IPS-11a (cell line): ENCODE results near the gene BANF2.
"Not testable (repeated sequence)": the region's sequence is repeated elsewhere in the genome, so short reads cannot be mapped to it uniquely, and the experiment has no call there.

Experiments
- H3K4me3 ChIP-seq: one replicate; pipeline ENCODE4 v1.5.1; 2013; ENCODE audit warnings: low read depth, low read length, control low read depth

Gene BANF2

GRCh38 chr20:17682103-17682888 lies 17.5 kb upstream of the BANF2 start, which contains the start of gene RRBP1:
Gene RRBP1 (minus strand): TSS chr20:17682242. CDS start chr20:17660507, 21,735 bp downstream.
- peak within 1 kb of the TSS; percentile 80 for H3K4me3 ChIP-seq

GRCh38 chr20:17682889-17683198 lies 16.9 kb upstream of the BANF2 start:
- peak overlapping the region; percentile 43 for H3K4me3 ChIP-seq

GRCh38 chr20:17683218-17684076 lies 16.3 kb upstream of the BANF2 start:
- H3K4me3 ChIP-seq, result peak overlapping the region; percentile 43

- H3K4me3 ChIP-seq, result no peak overlapping the region
Measured at GRCh38 chr20:17684077-17684888, 15.5 kb upstream of the BANF2 start.

GRCh38 chr20:17685168-17685567 lies 14.6 kb upstream of the BANF2 start:
- H3K4me3 ChIP-seq, result no peak overlapping the region

- H3K4me3 ChIP-seq, result no peak overlapping the region
Measured at GRCh38 chr20:17687800-17688199, 12.0 kb upstream of the BANF2 start.

GRCh38 chr20:17688965-17689364 lies 10.8 kb upstream of the BANF2 start:
- H3K4me3 ChIP-seq, result no peak overlapping the region

GRCh38 chr20:17690144-17690543 lies 9.6 kb upstream of the BANF2 start:
- H3K4me3 ChIP-seq, result no peak overlapping the region

- H3K4me3 ChIP-seq, result no peak overlapping the region
Measured at GRCh38 chr20:17691758-17692157, 8.0 kb upstream of the BANF2 start.

GRCh38 chr20:17693444-17694001 lies 6.2 kb upstream of the BANF2 start:
- H3K4me3 ChIP-seq, result no peak overlapping the region

- H3K4me3 ChIP-seq, result no peak overlapping the region
Measured at GRCh38 chr20:17694767-17695166, 5.0 kb upstream of the BANF2 start.

- no peak overlapping the region for H3K4me3 ChIP-seq
Measured at GRCh38 chr20:17696287-17696686, 3.5 kb upstream of the BANF2 start.

GRCh38 chr20:17697171-17697570 lies 2.6 kb upstream of the BANF2 start:
- H3K4me3 ChIP-seq, result no peak overlapping the region

GRCh38 chr20:17698384-17698783 lies 1.4 kb upstream of the BANF2 start:
- H3K4me3 ChIP-seq, result no peak overlapping the region

GRCh38 chr20:17700637-17701036 lies 871 bp downstream of the BANF2 start:
- H3K4me3 ChIP-seq, result no peak overlapping the region

GRCh38 chr20:17701826-17702225 lies 2.1 kb downstream of the BANF2 start:
- no peak overlapping the region for H3K4me3 ChIP-seq

- no peak overlapping the region for H3K4me3 ChIP-seq
Measured at GRCh38 chr20:17704589-17705317, 5.0 kb downstream of the BANF2 start.

- no peak overlapping the region for H3K4me3 ChIP-seq
Measured at GRCh38 chr20:17705916-17706315, 6.2 kb downstream of the BANF2 start.

- no peak overlapping the region for H3K4me3 ChIP-seq
Measured at GRCh38 chr20:17706632-17707031, 6.9 kb downstream of the BANF2 start.

- H3K4me3 ChIP-seq, result not testable (repeated sequence)
Measured at GRCh38 chr20:17707951-17708350, 8.2 kb downstream of the BANF2 start.
